Neutrophil (primary cell): ENCODE results near the gene DBP.

Experiments
- H3K27ac ChIP-seq: fragments of 200-600 bp; sonication (generic); 2 replicates; pipeline ENCODE4 v1.5.1; 2016; ENCODE audit warnings: mild to moderate bottlenecking, moderate library complexity
- H3K27me3 ChIP-seq: fragments of 200-600 bp; sonication (generic); 2 replicates; pipeline ENCODE4 v1.6.0; 2016; ENCODE audit warnings: mild to moderate bottlenecking
- H3K36me3 ChIP-seq: fragments of 200-600 bp; sonication (generic); 2 replicates; pipeline ENCODE4 v1.5.1; 2017
- H3K4me1 ChIP-seq, 2 experiments: fragments of 200-600 bp in 1 of 2; sonication (generic) in 1 of 2; 1 replicate in 1 of 2; 2 replicates in 1 of 2; pipeline versions ENCODE4 v1.5.1 to v1.6.1; 2013 to 2016; ENCODE audit warnings: low read depth in 1 of 2, low read length in 1 of 2, mild to moderate bottlenecking in 1 of 2, moderate library complexity in 1 of 2; ENCODE audit not compliant: control insufficient read depth in 1 of 2, insufficient read depth in 1 of 2
- H3K4me3 ChIP-seq, 2 experiments: fragments of 200-600 bp in 1 of 2; sonication (generic) in 1 of 2; 1 replicate in 1 of 2; 2 replicates in 1 of 2; pipeline ENCODE4 v1.5.1; 2013 to 2016; ENCODE audit warnings: low read depth in 1 of 2, low read length in 1 of 2, mild to moderate bottlenecking in 1 of 2, moderate library complexity in 1 of 2
- H3K9me3 ChIP-seq: fragments of 200-600 bp; sonication (generic); 2 replicates; pipeline ENCODE4 v1.5.1; 2016
- TF ChIP-seq, protein P1 (sequence below): fragments of 200-600 bp; sonication (generic); IDR thresholded peaks from 2 replicates; pipeline ENCODE4 v1.5.1; 2016; ENCODE audit warnings: antibody characterized with exemption

Gene DBP

DNA sequence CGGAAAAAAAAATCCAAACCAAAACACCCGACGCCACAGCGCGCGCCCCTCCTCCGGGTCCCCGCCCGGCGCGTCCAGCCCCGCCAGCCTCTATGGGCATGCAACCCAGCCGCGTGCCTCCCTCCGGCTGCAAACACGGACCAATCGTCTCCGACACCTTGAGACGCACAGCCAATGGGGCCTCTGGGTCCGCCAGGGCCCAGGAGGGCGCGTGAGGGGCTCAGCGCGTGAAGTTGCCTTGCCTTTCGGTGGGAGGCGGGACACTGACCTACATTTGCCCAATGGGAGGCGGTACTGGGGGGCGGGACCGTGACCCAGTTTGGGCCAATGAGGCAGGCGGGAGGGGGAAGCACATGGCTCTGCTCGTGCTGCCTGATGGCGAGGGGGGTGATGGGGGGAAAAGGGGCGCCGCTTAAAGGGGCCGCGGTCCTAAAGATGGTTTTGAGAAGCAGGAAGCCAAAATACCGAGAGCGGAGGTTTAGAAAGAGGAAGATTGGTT lies 319 bp upstream of the DBP start:
- Histone ChIP-seq H3K9me3 (no peaks in the 10 kb centered on the region), H3K27ac (peak overlapping the region; percentile 96), H3K4me1 (peaks cover 53 to 64% of the 10 kb centered on the region in 2 experiments), H3K4me3 (peak overlapping the region; percentile 87 to 90), H3K27me3 (no peaks in the 10 kb centered on the region), H3K36me3 (peaks cover 10% of the 10 kb centered on the region)
- TF ChIP-seq, protein P1, sequence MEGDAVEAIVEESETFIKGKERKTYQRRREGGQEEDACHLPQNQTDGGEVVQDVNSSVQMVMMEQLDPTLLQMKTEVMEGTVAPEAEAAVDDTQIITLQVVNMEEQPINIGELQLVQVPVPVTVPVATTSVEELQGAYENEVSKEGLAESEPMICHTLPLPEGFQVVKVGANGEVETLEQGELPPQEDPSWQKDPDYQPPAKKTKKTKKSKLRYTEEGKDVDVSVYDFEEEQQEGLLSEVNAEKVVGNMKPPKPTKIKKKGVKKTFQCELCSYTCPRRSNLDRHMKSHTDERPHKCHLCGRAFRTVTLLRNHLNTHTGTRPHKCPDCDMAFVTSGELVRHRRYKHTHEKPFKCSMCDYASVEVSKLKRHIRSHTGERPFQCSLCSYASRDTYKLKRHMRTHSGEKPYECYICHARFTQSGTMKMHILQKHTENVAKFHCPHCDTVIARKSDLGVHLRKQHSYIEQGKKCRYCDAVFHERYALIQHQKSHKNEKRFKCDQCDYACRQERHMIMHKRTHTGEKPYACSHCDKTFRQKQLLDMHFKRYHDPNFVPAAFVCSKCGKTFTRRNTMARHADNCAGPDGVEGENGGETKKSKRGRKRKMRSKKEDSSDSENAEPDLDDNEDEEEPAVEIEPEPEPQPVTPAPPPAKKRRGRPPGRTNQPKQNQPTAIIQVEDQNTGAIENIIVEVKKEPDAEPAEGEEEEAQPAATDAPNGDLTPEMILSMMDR, result peak; percentile 22

DNA sequence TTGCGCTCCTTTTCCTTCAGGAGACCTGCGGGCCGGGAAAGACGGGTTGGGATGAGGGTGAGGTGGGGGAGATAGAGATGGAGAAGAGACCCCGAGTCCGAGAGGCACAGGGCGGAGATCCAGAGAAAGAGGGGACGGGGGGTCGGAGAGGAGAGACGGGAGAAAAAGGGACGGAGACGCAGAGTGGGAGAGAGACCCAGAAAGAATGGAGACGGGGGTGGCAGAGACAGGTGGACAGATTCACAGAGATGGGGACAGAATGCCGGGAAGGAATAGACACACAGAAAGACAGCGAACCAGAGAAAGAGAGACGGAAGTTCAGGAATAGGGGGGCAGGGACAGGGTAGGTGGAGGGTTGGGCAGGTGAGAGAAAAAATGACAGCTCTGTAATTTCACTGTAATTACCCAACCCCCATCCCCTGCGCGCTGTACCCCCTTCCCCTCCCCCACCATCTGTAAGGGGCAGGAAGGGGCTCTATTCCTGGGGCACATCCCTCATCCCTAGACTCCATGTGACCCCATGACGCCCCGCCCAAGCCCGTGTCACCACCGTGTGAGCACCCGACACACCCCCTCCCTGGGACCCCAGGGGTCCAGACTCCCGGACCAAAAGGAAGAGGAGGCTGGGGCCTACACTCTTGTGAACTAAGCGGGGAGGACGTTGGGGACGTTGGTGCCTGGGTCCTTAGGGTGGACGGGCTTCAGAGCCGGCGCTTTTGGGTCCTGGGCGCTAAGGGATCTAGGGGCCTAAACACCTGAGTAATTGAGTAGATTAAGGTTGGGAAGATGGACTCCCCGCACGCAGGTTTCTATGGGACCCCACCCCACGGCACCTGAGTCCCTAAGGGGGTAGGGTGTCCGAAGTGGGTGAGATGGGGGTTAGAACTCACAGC lies 967 bp downstream of the DBP start:
- H3K9me3 ChIP-seq, result no peaks in the 10 kb centered on the region
- peaks cover 22% of the 10 kb centered on the region for H3K36me3 ChIP-seq
- TF ChIP-seq, protein P1, result no peak
- no peaks in the 10 kb centered on the region for H3K27me3 ChIP-seq
- peaks cover 56 to 66% of the 10 kb centered on the region in 2 experiments for H3K4me1 ChIP-seq
- peak overlapping the region; percentile 87 to 90 for H3K4me3 ChIP-seq
- peak overlapping the region; percentile 96 for H3K27ac ChIP-seq

DNA sequence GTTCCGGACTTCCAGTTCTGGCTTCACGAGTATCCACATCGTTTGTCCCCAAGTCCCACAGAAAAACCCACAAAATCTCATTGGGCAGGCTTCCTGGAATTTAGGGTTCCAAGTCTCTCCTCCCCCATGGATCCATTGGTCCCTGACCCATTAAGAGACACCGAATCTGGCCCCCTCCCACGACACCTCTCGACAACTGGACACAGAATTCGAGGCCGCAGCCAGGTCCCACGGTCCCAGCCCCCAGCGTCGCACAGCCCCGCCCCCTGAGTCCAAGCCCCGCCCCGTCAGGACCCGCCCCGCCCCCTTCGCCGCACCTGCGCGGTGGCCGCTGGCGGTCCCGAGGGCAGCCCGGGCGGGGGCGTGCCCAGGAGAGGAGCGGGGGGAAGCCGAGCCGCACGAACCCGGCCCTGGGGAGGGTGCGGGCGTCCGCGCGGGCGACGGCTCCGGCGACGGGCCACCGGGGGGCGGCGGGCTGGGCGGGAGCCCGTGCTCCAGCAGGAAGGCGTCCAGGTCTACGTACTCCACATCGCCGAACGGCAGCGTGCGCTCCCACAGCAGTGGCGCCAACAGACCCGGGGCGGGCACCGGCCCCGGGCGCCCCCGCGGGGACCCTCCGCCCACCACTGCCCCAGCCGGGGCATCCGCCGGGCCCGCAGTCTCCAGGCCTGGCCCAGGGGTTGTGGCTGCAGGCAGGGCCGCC lies 1.8 kb downstream of the DBP start:
- Histone ChIP-seq H3K27me3 (no peaks in the 10 kb centered on the region), H3K36me3 (peaks cover 30% of the 10 kb centered on the region), H3K4me1 (peaks cover 64 to 74% of the 10 kb centered on the region in 2 experiments), H3K27ac (peak overlapping the region; percentile 96), H3K4me3 (peak overlapping the region; percentile 87 to 90), H3K9me3 (no peaks in the 10 kb centered on the region)
- TF ChIP-seq, protein P1, result no peak

DNA sequence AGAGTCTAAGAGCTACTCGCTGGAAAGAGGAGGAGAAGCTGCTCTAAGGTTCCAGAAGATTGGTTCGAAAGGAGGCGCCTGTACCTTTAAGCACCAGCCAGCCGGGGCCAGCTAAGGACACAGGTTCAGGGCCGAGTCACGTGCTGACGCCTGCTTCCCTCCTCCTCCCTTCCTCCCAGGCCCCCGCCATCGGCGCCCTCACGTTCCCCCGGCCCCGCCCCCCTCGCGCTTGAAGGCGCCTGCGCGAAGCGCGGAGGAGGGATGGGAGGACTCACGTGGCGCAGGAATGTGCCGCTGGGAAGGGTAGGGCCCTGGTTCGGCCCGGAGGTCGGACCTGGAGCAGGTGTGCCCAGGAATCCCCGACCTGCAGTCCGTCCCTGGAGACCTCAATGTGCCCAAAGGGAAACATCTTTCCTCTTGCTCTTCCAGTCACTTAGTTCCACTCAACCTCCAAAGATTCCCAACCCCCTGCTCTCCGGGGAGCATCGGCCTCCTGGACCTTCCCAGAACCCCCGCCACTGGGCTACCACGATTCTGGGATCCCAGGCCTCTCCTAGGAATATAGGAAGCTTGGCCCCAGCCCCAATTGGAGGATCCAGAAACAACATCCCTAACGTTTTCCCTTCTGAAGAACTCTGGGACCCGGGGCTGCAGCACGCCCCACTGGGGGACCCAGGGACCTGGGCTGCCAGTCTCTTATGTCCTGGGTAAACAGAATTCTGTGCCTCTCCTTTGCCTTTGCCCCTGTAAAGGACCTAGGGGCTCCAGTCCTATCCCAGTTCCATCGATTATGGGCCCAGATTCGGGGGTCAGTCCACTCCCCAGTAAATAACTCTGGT lies 2.5 kb downstream of the DBP start:
- H3K4me1 ChIP-seq, result peaks cover 71 to 77% of the 10 kb centered on the region in 2 experiments
- H3K36me3 ChIP-seq, result peaks cover 37% of the 10 kb centered on the region
- H3K4me3 ChIP-seq, result peak overlapping the region; percentile 87 to 90
- no peaks in the 10 kb centered on the region for H3K9me3 ChIP-seq
- peak overlapping the region; percentile 96 for H3K27ac ChIP-seq
- TF ChIP-seq, protein P1, result peak; percentile 9
- H3K27me3 ChIP-seq, result no peaks in the 10 kb centered on the region

DNA sequence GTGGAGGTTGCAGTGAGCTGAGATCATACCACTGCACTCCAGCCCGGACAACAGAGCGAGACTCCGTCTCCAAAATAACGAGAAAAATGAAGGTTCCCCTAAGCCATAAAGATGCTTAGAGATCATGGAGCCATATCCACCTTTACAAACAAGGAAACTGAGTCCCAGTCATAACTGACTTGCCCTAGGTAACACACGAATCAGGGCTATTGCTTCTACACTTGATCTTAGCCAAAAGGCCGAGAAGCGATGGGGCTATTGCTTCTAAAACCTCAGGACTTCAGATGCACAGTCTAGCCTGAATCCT lies 3.2 kb downstream of the DBP start:
- H3K27me3 ChIP-seq, result no peaks in the 10 kb centered on the region
- TF ChIP-seq, protein P1, result no peak
- H3K36me3 ChIP-seq, result peaks cover 44% of the 10 kb centered on the region
- H3K4me1 ChIP-seq, result peaks cover 69 to 72% of the 10 kb centered on the region in 2 experiments
- no peaks in the 10 kb centered on the region for H3K9me3 ChIP-seq
- H3K4me3 ChIP-seq, result peak overlapping the region; percentile 37 to 87
- peak overlapping the region; percentile 96 for H3K27ac ChIP-seq
